Measurements from ENCODE around the gene HPS4.

HPS4 gene

GRCh38 chr22:26517429-26517828 is 33.8 kb upstream of the HPS4 start:
- Histone ChIP-seq H3K9ac (ENCODE audit: low read depth, low read length, poor library complexity, severe bottlenecking) (no peak overlapping the region), H3K4me1 (ENCODE audit: insufficient read depth, low read length, poor library complexity, severe bottlenecking) (peaks cover 12% of the 10 kb centered on the region), H3K27me3 (ENCODE audit: insufficient read depth, low read length, poor library complexity, severe bottlenecking) (no peaks in the 10 kb centered on the region), H3F3A (ENCODE audit: low read depth) (no peaks in the 10 kb centered on the region), H3K9me3 (ENCODE audit: insufficient read depth, low read depth, low read length) (no peaks in the 10 kb centered on the region), H3K4me2 (ENCODE audit: low read depth, low read length, poor library complexity, severe bottlenecking) (no peak overlapping the region), H2AFZ (ENCODE audit: low read length) (no peak overlapping the region), H3K9me2 (replicated peaks; ENCODE audit: low read depth, low read length) (no peaks in the 10 kb centered on the region), H3K36me3 (ENCODE audit: insufficient read depth, low read length) (no peaks in the 10 kb centered on the region), H4K20me1 (ENCODE audit: insufficient read depth, low read length, poor library complexity, severe bottlenecking) (no peaks in the 10 kb centered on the region), H3K79me2 (ENCODE audit: insufficient read depth, low read length) (peaks cover 3% of the 10 kb centered on the region; the same call in 1 of the 2 replicates), H3K4me3 (ENCODE audit: low read length, poor library complexity, severe bottlenecking) (no peak overlapping the region)
- no peak for TF ChIP-seq CTCF (conservative IDR thresholded peaks at IDR 0.05; ENCODE audit: low read length)
- no peak for TF ChIP-seq EZH2phosphoT487 (IDR thresholded peaks at IDR 0.05; ENCODE audit: borderline replicate concordance)

DNA sequence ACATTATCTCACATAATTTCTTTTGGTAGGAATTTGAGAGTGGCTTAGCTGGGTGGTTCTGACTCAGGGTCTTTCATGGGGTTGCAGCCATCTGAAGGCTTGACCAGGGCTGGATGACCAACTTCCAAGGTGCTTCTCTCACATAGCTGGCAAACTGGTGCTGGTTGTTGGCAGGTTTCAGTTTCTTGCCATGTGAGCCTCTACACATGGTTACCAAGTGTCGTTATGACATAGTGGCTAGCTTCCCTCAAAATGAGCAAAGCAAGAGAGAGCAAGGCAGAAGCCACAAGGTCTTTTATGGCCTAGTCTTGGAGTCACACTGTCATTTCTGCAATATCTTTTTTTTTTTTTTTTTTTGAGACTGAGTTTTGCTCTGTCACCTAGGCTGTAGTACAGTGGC is 32.9 kb upstream of the HPS4 start:
- H3K4me2 ChIP-seq (ENCODE audit: low read depth, low read length, poor library complexity, severe bottlenecking): no peak overlapping the region
- peaks cover 13% of the 10 kb centered on the region for H3K79me2 ChIP-seq (ENCODE audit: insufficient read depth, low read length)
- no peak overlapping the region for H3K4me3 ChIP-seq (ENCODE audit: low read length, poor library complexity, severe bottlenecking)
- H3K9me3 ChIP-seq (ENCODE audit: insufficient read depth, low read depth, low read length): no peaks in the 10 kb centered on the region
- no peaks in the 10 kb centered on the region for H3K27me3 ChIP-seq (ENCODE audit: insufficient read depth, low read length, poor library complexity, severe bottlenecking)
- H3F3A ChIP-seq (ENCODE audit: low read depth): no peaks in the 10 kb centered on the region
- TF ChIP-seq CTCF (conservative IDR thresholded peaks at IDR 0.05; ENCODE audit: low read length) (no peak), EZH2phosphoT487 (IDR thresholded peaks at IDR 0.05; ENCODE audit: borderline replicate concordance) (no peak)
- H3K4me1 ChIP-seq (ENCODE audit: insufficient read depth, low read length, poor library complexity, severe bottlenecking): peaks cover 12% of the 10 kb centered on the region
- no peaks in the 10 kb centered on the region for H3K9me2 ChIP-seq (replicated peaks; ENCODE audit: low read depth, low read length)
- no peaks in the 10 kb centered on the region for H3K36me3 ChIP-seq (ENCODE audit: insufficient read depth, low read length)
- peaks cover 6% of the 10 kb centered on the region for H4K20me1 ChIP-seq (ENCODE audit: insufficient read depth, low read length, poor library complexity, severe bottlenecking)
- no peak overlapping the region for H3K9ac ChIP-seq (ENCODE audit: low read depth, low read length, poor library complexity, severe bottlenecking)
- no peak overlapping the region for H2AFZ ChIP-seq (ENCODE audit: low read length)

DNA sequence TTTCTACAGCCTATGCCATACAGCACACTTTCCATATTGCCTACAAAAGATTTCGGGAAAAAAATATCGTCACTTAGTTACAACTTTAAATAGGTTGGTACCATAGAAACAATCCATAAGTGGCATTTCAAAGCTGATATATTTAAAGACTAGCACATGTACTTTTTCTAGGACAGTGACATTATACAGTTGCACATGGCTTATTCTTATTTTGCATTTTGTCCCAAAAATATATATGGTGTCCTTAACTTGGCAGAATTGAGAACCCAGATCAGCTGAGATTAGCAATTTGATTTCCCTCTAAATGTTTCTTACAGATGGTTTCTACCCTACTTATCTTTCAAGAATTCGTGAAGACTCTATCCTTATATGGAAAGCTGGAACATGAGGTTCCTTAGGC is 32.3 kb upstream of the HPS4 start:
- Histone ChIP-seq H2AFZ (ENCODE audit: low read length) (no peak overlapping the region), H3K4me3 (ENCODE audit: low read length, poor library complexity, severe bottlenecking) (no peak overlapping the region), H3K9me2 (replicated peaks; ENCODE audit: low read depth, low read length) (no peaks in the 10 kb centered on the region), H3F3A (ENCODE audit: low read depth) (no peaks in the 10 kb centered on the region), H4K20me1 (ENCODE audit: insufficient read depth, low read length, poor library complexity, severe bottlenecking) (peaks cover 10% of the 10 kb centered on the region), H3K36me3 (ENCODE audit: insufficient read depth, low read length) (no peaks in the 10 kb centered on the region), H3K4me2 (ENCODE audit: low read depth, low read length, poor library complexity, severe bottlenecking) (no peak overlapping the region), H3K9ac (ENCODE audit: low read depth, low read length, poor library complexity, severe bottlenecking) (no peak overlapping the region), H3K9me3 (ENCODE audit: insufficient read depth, low read depth, low read length) (no peaks in the 10 kb centered on the region), H3K27me3 (ENCODE audit: insufficient read depth, low read length, poor library complexity, severe bottlenecking) (no peaks in the 10 kb centered on the region), H3K79me2 (ENCODE audit: insufficient read depth, low read length) (peaks cover 18% of the 10 kb centered on the region), H3K4me1 (ENCODE audit: insufficient read depth, low read length, poor library complexity, severe bottlenecking) (peaks cover 16% of the 10 kb centered on the region)
- TF ChIP-seq EZH2phosphoT487 (IDR thresholded peaks at IDR 0.05; ENCODE audit: borderline replicate concordance): no peak
- no peak for TF ChIP-seq CTCF (conservative IDR thresholded peaks at IDR 0.05; ENCODE audit: low read length)
